Measurements from ENCODE around the gene HIVEP3. TPM values are rescaled to one million over a fixed set of nuclear protein-coding genes. Genes with fewer than 3 reads are reported as not detected.

The HIVEP3 gene
- total and polyA plus RNA-seq, 7 donors: 0.70 to 3.4 (median 2.1) TPM

DNA sequence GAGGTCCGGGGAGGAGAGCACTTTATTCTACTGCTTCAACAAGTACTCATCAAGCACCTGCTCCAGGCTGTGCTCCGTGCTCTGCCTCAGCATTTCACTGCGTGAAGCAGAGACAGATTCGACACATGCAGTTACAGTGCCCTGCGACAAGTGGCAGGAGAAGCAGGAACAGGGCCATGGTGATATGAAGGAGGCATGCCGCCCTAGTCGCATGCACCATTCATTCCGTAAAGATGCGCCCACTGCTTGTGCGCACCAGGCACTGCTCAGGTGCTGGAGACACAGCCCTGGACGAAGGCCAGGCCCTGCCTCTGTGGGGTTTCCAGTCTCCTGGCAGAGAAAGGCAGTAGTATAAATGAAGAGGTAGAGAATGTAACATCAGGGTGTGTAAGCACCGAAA, 206.6 kb downstream of the HIVEP3 start:
- no peak for DNase-seq
- intact Hi-C loops (cut with DNase I): no loop called here
- WGBS, 3 donors: 95 to 96% (median 95%) methylated on average over 12 of the region's 12 CpGs
- no peak overlapping the region for H3K27ac ChIP-seq
- no peak overlapping the region for H3K4me3 ChIP-seq
- TF ChIP-seq, protein P1, sequence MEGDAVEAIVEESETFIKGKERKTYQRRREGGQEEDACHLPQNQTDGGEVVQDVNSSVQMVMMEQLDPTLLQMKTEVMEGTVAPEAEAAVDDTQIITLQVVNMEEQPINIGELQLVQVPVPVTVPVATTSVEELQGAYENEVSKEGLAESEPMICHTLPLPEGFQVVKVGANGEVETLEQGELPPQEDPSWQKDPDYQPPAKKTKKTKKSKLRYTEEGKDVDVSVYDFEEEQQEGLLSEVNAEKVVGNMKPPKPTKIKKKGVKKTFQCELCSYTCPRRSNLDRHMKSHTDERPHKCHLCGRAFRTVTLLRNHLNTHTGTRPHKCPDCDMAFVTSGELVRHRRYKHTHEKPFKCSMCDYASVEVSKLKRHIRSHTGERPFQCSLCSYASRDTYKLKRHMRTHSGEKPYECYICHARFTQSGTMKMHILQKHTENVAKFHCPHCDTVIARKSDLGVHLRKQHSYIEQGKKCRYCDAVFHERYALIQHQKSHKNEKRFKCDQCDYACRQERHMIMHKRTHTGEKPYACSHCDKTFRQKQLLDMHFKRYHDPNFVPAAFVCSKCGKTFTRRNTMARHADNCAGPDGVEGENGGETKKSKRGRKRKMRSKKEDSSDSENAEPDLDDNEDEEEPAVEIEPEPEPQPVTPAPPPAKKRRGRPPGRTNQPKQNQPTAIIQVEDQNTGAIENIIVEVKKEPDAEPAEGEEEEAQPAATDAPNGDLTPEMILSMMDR (IDR thresholded peaks at IDR 0.05): no peak
- no peaks in the 10 kb centered on the region for H3K9me3 ChIP-seq
- no peak for ATAC-seq
- no peaks in the 10 kb centered on the region for H3K4me1 ChIP-seq
- no peaks in the 10 kb centered on the region for H3K36me3 ChIP-seq (ENCODE audit: insufficient read depth in 1 of 2, low read depth in 1 of 2)
- no peaks in the 10 kb centered on the region for H3K27me3 ChIP-seq (ENCODE audit: insufficient read depth in 3 of 3, low read length in 2 of 3)

DNA sequence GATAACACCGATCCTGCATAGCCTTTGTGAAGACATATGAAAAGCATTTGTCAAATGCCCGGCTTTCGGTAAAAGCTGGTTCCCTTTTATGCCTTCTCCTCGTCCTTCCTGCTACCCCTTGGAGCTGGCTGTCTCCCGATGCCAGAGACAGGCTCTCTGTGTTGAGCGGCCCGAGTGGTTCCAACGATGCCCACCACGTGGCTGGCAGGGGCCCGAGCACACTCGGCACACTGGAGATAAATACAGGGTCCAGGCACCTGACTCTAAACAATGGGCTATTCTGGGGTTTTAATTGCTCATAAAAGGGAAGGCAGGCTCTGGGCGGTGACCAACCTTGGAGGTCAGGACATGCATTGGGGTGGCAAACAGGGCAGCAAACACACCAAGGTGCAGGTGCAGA, 207.1 kb downstream of the HIVEP3 start:
- no peaks in the 10 kb centered on the region for H3K27me3 ChIP-seq (ENCODE audit: insufficient read depth in 3 of 3, low read length in 2 of 3)
- no peaks in the 10 kb centered on the region for H3K4me1 ChIP-seq
- intact Hi-C loops (cut with DNase I): no loop called here
- DNase-seq: no peak
- WGBS, 3 donors: 92% methylated on average over 12 of the region's 12 CpGs
- H3K9me3 ChIP-seq: no peaks in the 10 kb centered on the region
- no peak overlapping the region for H3K27ac ChIP-seq
- TF ChIP-seq, protein P1 (IDR thresholded peaks at IDR 0.05): no peak
- H3K36me3 ChIP-seq (ENCODE audit: insufficient read depth in 1 of 2, low read depth in 1 of 2): no peaks in the 10 kb centered on the region
- no peak overlapping the region for H3K4me3 ChIP-seq
- ATAC-seq: no peak

DNA sequence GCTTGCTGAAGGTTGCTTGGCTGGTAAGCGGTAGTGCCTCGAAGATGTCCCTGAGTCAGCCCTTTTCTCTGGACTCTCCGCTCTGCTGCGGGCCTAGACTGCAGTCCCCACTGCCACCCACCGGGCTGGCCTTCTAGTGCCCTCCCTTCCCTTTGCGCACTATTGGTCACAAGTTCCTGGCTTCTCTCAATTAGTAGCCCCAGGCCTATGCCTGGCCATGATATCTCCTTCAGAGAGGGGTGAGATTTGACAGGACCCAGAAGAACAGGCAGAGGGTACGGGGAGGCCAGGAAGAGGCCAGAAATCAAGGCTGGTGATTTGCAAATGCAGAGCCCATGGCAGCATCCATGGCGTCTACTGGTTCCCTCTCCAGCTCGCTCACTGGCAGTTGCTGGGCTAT, 207.7 kb downstream of the HIVEP3 start:
- Histone ChIP-seq H3K27me3 (ENCODE audit: insufficient read depth in 3 of 3, low read length in 2 of 3) (no peaks in the 10 kb centered on the region), H3K4me3 (no peak overlapping the region), H3K36me3 (ENCODE audit: insufficient read depth in 1 of 2, low read depth in 1 of 2) (no peaks in the 10 kb centered on the region), H3K4me1 (no peaks in the 10 kb centered on the region), H3K9me3 (no peaks in the 10 kb centered on the region), H3K27ac (no peak overlapping the region)
- TF ChIP-seq, protein P1 (IDR thresholded peaks at IDR 0.05): no peak
- 97 to 98% (median 98%) methylated on average over 9 of the region's 9 CpGs for WGBS, 3 donors
- ATAC-seq (no peak), DNase-seq (no peak)
- intact Hi-C loops (cut with DNase I): no loop called here

DNA sequence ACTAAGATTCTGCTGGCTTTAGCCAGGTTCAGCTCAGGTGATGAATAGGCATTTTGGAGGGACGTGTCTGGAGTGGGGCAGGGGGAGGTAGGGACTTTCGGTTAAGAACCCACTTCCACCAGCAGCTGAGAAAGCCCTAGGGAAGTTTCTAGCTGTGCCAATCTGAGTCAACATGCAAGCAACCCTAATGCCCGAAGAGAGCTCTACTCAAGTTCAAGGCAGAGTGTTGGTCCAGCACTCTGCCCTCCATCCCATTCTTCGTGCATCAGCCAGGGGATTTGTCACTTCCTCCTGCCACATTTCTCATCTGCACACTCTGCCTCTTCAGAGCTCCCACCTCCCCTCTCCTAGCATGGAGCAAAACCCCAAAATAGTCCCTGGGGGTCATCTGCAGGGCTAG, 208.8 kb downstream of the HIVEP3 start:
- ATAC-seq: no peak
- H3K27ac ChIP-seq: no peak overlapping the region
- 79 to 88% (median 83%) methylated on average over 4 of the region's 4 CpGs for WGBS, 3 donors
- DNase-seq: no peak
- H3K27me3 ChIP-seq (ENCODE audit: insufficient read depth in 3 of 3, low read length in 2 of 3): no peaks in the 10 kb centered on the region
- TF ChIP-seq, protein P1 (IDR thresholded peaks at IDR 0.05): no peak
- H3K9me3 ChIP-seq: no peaks in the 10 kb centered on the region
- H3K36me3 ChIP-seq (ENCODE audit: insufficient read depth in 1 of 2, low read depth in 1 of 2): no peaks in the 10 kb centered on the region
- no peaks in the 10 kb centered on the region for H3K4me1 ChIP-seq
- no peak overlapping the region for H3K4me3 ChIP-seq
- intact Hi-C loops (cut with DNase I): no loop called here

DNA sequence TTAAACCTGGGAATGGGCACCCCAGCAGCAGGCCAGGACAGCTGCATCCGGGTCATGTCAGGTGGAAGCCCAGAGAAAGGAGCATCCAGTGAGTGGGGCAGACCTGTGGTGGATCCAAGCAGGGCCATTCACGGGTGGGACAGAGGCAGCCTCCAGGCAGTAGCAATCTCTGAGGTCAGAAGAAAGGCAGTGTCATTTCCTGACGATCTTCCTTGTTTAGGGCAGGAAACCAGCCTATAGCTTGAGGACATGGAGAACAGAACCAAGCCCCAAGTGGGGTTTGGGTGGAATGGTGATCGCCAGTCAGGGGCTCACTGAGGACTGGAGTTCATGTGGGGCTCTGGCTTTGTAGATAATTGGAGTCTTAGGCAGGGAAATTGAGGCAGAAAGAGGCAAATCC, 209.4 kb downstream of the HIVEP3 start:
- H3K4me1 ChIP-seq: no peaks in the 10 kb centered on the region
- 84 to 97% (median 89%) methylated on average over 4 of the region's 4 CpGs for WGBS, 3 donors
- H3K4me3 ChIP-seq: no peak overlapping the region
- ATAC-seq (no peak), DNase-seq (no peak)
- H3K9me3 ChIP-seq: no peaks in the 10 kb centered on the region
- TF ChIP-seq, protein P1 (IDR thresholded peaks at IDR 0.05): no peak
- no peaks in the 10 kb centered on the region for H3K27me3 ChIP-seq (ENCODE audit: insufficient read depth in 3 of 3, low read length in 2 of 3)
- H3K36me3 ChIP-seq (ENCODE audit: insufficient read depth in 1 of 2, low read depth in 1 of 2): no peaks in the 10 kb centered on the region
- intact Hi-C loops (cut with DNase I): no loop called here
- no peak overlapping the region for H3K27ac ChIP-seq
